HG03175 (cell line): ENCODE results near the gene HOXA1.

Experiments
- ATAC-seq: cut with Tn5 transposase; IDR thresholded peaks from one replicate; pipeline ENCODE4 v1.9.1; 2021; ENCODE audit warnings: mild to moderate bottlenecking, moderate library complexity; ENCODE audit not compliant: unreplicated experiment

HOXA1 gene

GRCh38 chr7:27116962-27117886 is 21.4 kb upstream of the HOXA1 start:
- no peak for ATAC-seq

- ATAC-seq = no peak
These were observed 20.5 kb upstream of the HOXA1 start for GRCh38 chr7:27116031-27116961.

- no peak for ATAC-seq
These were observed 19.6 kb upstream of the HOXA1 start for GRCh38 chr7:27115221-27116026.

- no peak for ATAC-seq
These were observed 19.1 kb upstream of the HOXA1 start for GRCh38 chr7:27114881-27115220.

- ATAC-seq = no peak
These were observed 18.4 kb upstream of the HOXA1 start for GRCh38 chr7:27113991-27114769.

GRCh38 chr7:27112955-27113949 is 17.5 kb upstream of the HOXA1 start:
- no peak for ATAC-seq

- ATAC-seq = no peak
These were observed 16.6 kb upstream of the HOXA1 start for GRCh38 chr7:27112361-27112760.

GRCh38 chr7:27111751-27112277 is 16.0 kb upstream of the HOXA1 start:
- ATAC-seq = no peak

- no peak for ATAC-seq
These were observed 15.4 kb upstream of the HOXA1 start for GRCh38 chr7:27111042-27111750.

- no peak for ATAC-seq
These were observed 14.6 kb upstream of the HOXA1 start for GRCh38 chr7:27110186-27111031.

- no peak for ATAC-seq
These were observed 13.8 kb upstream of the HOXA1 start for GRCh38 chr7:27109466-27110185.

GRCh38 chr7:27108390-27109127 is 12.8 kb upstream of the HOXA1 start:
- ATAC-seq = no peak

- ATAC-seq = no peak
These were observed 11.9 kb upstream of the HOXA1 start for GRCh38 chr7:27107391-27108381.

GRCh38 chr7:27106901-27107240 is 11.1 kb upstream of the HOXA1 start:
- no peak for ATAC-seq
